ENCODE measurements around the gene WDR46.

Gene WDR46

GRCh38 chr6:33313105-33313708, 24.2 kb upstream of the WDR46 start:
- peak; percentile 73 for DNase-seq

- peak; percentile 87 for DNase-seq
Observed at GRCh38 chr6:33312361-33313104, 23.5 kb upstream of the WDR46 start.

- DNase-seq: no peak
Observed at GRCh38 chr6:33306356-33306755, 17.3 kb upstream of the WDR46 start.

GRCh38 chr6:33305052-33305451, 16.0 kb upstream of the WDR46 start:
- no peak for DNase-seq

GRCh38 chr6:33304216-33304615, 15.2 kb upstream of the WDR46 start:
- no peak for DNase-seq

- no peak for DNase-seq
Observed at GRCh38 chr6:33301877-33302276, 12.8 kb upstream of the WDR46 start.

GRCh38 chr6:33299237-33299944, 10.4 kb upstream of the WDR46 start:
- peak; percentile 83 for DNase-seq

GRCh38 chr6:33298773-33299236, 9.8 kb upstream of the WDR46 start, which contains the start of gene RGL2:
TSS of gene RGL2 (minus strand) at chr6:33298942. CDS start at chr6:33298610, 332 bp downstream.
- peak; percentile 44 for DNase-seq

GRCh38 chr6:33297956-33298772, 9.1 kb upstream of the WDR46 start:
- DNase-seq: peak; percentile 16

GRCh38 chr6:33297406-33297955, 8.4 kb upstream of the WDR46 start:
- DNase-seq: no peak

- no peak for DNase-seq
Observed at GRCh38 chr6:33296797-33297405, 7.9 kb upstream of the WDR46 start.

GRCh38 chr6:33295621-33296369, 6.8 kb upstream of the WDR46 start:
- DNase-seq: no peak

- DNase-seq: no peak
Observed at GRCh38 chr6:33294086-33294823, 5.2 kb upstream of the WDR46 start.

GRCh38 chr6:33292996-33293682, 4.1 kb upstream of the WDR46 start:
- DNase-seq: no peak

GRCh38 chr6:33290459-33290858, 1.4 kb upstream of the WDR46 start:
- DNase-seq: no peak

GRCh38 chr6:33289784-33290315, 811 bp upstream of the WDR46 start:
- DNase-seq: no peak

- no peak for DNase-seq
Observed at GRCh38 chr6:33288141-33288920, 708 bp downstream of the WDR46 start.

GRCh38 chr6:33286946-33287914, 1.8 kb downstream of the WDR46 start:
- no peak for DNase-seq
